ENCODE results near the gene RDH14.

The RDH14 gene

DNA sequence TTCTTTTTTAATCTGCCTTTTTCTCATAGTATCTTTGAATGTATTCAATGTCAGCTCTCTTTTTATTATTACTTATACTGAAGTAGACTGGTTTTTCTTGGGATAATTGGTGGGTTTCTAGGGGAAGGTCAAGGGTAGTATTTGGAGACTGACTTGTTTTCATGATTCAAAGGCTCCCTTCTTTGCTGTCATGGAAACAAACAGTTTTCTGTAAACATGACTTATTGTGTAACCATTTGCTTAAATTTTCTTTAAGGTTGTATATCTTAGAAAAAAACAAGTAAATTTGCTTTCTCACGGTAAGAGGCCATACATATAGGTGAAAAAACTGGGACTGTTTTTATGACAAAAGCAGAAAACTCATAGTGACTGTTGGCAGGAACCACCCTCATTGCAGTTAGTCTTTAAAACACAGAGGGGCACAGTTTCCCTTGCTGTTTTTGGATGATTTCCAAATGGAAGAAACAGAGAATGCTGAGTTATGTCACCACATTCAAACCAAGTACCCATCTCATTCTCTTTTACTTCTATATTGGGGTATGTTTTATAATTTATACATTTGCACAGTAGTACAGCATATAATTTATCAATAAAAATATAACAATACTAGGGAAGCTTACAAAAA is 5.8 kb upstream of the RDH14 start:
- DNase-seq (ENCODE audit: low read depth in 2 of 2): no peak

DNA sequence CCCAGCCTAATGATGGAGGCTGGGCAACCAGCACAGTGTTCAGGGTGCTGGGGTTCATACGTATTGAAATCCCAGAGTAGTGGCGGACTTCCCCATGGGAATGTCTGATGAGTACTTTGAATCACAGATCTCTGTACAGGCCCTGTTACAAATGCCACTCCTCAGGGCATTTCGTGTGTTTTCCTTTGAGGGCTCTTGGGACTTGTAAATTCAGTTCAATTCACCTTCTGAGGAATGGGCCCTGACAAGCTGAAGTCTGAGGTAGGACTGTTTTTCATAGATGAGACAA is 288 bp upstream of the RDH14 start:
- DNase-seq (ENCODE audit: low read depth in 2 of 2): no peak

DNA sequence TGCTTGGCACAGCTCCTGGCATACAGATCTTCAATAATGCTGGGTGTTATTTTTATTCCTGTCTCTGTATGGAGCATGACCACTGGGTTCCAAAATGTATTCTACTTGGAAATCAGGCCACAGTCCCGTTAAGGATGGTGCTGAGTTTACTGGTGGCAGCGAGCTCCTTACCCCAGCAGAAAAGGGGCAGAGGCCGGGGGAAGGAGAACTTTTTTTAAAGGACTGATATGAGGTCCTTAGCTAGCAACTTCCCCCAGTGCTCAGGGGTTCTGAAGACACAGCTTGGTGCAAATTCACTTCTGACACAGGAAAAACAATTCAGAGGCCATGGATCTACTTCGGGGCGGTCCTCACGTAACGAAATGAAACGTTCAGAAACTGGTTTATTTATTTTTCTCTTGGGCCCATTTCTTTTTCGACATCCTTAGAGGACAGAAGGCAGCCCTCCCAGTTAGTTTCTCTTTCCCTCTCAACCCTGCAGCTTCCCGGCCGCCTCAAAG is 872 bp downstream of the RDH14 start:
- DNase-seq (ENCODE audit: low read depth in 2 of 2): no peak

DNA sequence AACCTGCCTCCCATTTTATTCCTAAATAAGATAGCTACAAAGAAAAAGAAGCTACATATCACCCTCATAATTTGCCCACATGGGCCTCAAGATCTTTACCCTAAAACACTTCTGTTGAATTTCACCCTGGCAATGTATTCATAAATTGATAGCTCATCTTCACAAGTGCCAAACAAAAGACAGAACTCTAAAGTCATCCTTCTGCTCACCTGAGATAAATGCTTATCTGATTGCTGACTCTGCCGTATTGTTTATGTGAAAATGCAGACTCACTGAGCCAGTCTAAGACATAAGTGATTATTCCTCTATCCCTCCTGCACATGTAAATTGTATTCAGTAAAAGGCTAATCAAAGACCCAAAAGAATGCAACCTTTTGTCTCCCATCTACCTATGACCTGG is 2.0 kb downstream of the RDH14 start:
- DNase-seq (ENCODE audit: low read depth in 2 of 2): no peak

DNA sequence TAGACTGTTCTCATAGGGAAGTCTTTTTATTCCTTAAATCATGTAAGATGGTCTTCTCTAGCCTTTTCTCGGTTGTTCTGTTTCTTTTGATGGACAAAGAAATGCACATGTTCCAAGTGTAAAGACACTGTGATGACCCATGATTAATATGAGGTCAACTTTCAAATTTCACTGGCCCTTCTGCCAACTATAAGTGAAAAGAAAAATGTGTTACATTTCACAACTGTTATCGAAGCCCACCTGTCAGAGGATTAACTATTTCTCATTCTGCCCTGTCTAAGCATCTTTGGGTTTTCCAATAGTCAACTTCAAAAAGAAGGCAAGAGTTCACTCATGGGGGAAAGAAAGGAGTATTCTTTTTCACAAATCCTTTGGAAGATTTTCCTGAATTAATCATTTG is 3.3 kb downstream of the RDH14 start:
- no peak for DNase-seq (ENCODE audit: low read depth in 2 of 2)

DNA sequence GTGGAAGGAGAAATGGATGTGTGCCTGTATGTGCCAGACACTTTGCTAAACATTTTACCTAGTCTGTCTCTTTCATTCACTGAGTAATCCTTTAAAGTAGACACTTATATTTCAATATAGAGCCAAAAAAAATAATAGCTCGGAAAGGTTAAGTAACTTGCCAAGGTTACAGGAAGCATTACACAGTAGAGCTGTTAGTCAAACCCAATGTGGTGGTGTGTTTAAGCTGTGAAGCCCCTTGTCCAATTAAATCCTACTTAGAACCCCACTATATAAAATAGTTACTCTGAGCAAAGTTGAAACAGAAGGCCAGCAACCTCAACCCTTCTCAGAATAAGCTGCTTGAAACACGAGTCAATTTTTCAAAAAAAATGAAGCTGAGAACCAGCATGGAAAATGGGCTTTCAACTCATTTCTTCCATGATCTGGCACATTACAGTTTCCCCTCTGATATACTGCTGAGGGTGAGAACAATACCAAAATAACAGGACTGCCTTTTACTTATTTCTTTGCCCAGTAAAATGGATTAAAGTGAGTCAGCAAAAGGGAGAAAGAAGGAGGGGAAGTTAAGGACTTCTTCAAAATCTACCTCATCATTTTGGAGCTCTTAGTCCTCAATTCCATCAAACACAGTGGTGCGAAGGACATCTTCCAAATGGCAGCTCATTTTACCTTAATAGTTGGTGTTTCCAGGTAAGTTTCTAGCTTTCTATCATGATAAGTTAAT is 7.9 kb downstream of the RDH14 start:
- DNase-seq (ENCODE audit: low read depth in 2 of 2): no peak

DNA sequence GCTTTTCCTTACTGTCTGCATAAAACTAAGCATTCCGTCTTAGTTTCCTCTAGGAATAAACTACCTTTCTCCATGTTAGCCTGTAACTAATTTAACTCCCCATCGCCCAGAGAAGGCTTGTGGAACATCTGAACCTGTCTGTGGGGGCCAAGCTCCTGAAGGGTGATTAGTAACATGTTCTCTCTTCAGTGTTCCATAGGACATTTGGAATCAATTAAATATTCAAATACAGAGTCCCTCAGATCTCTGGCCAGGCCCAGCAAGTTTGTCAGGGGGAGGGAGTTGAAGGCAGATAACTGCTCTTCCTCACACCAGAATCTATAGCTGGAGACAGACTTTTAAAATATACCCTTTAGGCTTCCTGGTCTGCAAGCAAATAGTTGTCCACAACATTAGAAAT is 8.8 kb downstream of the RDH14 start:
- DNase-seq (ENCODE audit: low read depth in 2 of 2): no peak

DNA sequence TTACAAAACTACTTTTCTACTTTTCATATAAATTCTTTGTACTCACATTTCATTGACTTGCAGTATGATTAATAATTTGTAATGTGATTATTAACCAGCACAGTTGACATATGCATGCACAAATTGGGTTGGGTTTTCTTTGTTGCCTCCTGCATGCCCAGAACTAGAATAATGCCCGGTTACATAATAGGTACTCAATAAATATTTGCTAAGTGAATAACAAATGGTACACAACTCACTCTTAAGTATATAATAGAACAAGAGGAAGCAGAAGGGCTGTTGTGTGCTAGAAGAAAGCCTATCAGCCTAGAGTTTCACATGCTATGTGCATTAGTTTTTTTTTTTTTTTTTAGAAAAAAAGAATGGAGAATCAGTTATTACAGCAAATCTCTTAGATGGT is 9.3 kb downstream of the RDH14 start:
- no peak for DNase-seq (ENCODE audit: low read depth in 2 of 2)

DNA sequence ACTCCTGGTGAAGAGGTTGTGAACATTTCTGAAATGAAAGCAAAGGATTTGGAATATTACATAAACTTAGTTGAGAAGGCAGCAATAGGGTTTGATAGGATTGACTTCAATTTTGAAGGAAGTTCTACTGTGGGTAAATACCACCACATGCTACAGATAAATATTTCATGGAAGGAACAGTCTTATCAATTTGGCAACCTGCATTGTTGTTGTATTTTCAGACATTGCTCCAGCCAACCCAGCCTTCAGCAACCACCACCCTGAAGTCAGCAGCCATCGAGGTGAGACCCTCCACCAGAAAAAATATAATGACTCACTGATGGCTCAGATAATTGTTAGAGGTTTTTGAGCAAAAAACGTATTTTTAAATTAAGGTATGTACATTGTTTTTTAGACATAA is 10.0 kb downstream of the RDH14 start:
- DNase-seq (ENCODE audit: low read depth in 2 of 2): no peak

DNA sequence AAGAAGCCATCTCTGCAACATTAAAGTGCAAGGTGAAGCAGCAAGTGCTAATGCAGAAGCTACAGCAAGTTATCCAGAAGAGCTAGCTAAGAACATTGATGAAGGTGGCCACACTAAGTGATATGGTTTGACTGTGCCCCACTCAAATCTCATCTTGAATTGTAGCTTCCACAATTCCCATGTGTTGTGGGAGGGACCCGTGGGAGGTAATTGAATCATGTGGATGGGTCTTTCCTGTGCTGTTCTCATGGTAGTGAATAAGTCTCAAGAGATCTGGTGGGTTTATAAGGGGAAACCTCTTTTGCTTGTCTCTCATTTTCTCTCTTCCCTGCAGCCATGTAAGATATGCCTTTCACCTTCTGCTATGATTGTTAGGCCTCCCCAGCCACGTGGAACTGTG is 11.4 kb downstream of the RDH14 start:
- DNase-seq (ENCODE audit: low read depth in 2 of 2): no peak

DNA sequence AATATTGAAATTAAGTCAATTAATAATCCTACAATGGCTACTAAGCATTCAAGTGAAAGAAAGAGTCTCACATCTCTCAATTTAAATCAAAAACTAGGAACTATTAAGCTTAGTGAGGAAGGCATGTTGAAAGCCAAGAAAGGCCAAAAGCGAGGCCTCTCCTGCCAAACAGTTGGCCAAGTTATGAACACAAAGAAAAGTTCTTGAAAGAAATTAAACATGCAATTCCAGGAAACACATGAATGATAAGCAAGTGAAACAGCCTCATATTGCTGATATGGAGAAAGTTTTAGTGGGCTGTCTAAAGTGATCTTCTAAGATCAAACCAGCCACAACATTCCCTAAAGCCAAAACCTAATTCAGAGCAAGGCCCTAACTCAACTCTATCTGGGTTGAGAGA is 11.8 kb downstream of the RDH14 start:
- DNase-seq (ENCODE audit: low read depth in 2 of 2): no peak

DNA sequence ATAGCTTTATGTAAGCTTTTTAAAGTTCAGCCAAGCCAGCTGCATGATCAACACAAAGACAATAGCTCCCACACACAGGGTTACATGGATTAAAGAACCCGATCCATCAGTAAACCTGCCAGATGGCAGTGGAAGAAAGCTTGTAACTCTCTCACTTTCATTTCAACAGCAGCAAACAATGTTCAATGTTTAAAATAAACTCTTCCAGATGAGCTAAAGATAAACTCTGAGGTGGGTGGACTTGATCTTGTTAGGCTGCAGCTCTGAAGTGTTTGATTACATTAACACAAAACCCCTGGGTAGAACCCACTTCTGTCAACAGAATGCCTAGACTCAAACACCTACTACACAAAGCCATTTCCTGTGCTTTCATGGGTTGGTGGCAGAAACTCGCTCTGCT is 13.9 kb downstream of the RDH14 start:
- no peak for DNase-seq (ENCODE audit: low read depth in 2 of 2)

DNA sequence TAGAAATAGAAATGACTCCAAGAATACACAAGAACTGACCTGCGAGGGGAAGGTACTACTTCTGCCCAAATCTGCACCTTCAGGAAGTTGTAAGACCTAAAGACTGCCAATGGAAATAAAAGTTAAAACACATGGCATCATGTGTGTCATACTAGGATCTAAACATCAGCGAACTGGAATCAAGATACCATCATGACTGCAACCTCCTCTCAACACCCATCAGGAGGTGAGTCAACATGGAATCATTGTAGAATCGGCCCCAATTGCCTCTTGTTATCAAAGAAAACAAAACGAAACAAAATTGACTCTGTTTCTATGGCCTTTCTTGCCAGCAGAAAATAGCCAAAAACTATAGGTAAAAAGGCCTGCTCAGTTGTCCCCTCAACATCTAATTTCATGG is 15.1 kb downstream of the RDH14 start:
- DNase-seq (ENCODE audit: low read depth in 2 of 2): no peak

DNA sequence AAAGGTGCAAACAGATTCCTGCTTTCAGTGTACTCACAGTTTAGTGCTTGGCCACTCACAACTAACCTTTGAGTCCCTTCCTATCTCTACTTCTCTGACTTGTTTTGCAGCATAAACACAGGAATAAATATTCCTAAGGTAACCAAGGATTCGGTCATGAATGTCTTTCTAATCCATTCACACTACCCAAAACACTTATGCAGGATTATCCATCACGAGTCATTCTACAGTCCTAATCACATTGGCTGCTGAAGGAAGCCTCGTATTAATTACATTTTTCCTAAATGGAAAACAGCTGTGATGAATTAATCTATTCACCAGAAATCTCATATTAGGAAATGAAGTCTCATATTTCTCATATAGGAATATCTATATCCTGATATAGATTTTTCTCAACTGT is 16.3 kb downstream of the RDH14 start:
- no peak for DNase-seq (ENCODE audit: low read depth in 2 of 2)

DNA sequence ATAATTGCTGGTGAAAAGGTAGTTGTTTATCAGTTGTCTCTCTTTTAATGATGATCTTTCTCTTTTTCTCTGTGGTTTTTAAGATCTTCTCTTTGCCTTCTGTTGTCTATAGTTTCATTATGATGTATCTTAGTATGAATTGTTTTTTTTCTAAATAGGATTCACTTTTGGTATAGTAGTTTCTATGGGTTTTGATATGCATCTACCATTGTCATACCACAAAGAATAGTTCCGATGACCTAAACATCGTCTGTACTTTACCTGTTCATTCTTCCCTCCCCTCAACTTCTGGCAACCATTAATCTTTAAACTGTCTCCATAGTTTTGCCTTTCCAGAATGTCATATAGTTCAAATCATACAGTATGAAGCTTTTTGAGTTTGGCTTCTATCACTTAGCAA is 19.6 kb downstream of the RDH14 start:
- DNase-seq (ENCODE audit: low read depth in 2 of 2): no peak

DNA sequence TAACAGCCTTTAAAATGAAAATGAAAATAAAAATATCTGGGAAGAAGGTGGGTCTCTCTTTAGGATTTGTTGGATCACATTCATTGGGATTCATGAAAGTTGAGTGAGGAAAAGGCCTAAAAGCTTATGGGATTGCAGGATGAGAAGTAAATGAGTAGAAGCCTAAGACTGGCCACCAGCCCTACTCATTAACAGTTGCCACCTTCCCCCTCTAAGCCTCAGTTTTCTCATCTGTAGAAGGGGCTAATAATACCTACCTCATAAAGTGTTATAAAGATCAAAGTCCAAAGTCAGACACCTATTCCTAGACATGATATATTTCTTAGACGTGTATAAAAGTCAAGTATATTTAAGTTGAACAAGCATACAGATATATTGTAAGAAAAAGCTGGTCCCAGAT is 23.8 kb downstream of the RDH14 start:
- DNase-seq (ENCODE audit: low read depth in 2 of 2): no peak

DNA sequence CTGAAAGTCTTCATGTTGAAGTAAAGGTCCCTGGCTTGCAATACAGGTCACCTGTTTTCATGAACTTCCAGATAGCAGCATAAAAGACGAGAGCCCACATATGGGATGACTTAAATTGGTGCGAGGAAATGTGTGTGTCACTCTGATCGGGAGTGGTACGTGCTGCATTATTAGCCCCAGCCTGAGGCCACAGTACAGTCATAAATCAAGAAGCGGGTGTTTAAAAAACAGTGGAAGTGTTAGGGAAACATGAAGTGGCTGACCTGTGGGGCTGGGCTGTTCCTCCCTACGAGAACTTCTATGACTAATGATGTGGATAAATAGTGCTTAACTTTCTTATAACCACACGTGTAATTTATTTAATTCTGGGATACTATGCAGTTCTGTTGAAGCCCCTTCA is 24.4 kb downstream of the RDH14 start:
- no peak for DNase-seq (ENCODE audit: low read depth in 2 of 2)

DNA sequence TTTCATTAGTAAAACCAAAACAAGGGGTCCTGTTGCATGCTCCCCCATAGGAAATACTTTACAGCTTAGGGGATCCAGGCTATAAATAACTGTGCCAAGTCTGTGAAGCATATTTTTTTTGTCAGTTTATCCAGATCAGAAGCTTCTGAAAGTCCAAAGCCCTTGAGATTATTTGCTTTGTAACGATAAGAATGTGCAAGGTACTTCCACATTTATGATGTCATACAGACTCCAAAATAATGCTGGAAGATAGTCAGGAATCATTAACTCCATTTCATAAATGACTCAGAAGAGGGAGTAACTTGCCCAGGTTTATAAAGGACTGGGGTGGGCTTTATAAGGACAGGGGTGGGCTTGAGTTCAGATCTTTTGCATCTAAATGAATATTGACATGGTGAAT is 29.3 kb downstream of the RDH14 start:
- DNase-seq (ENCODE audit: low read depth in 2 of 2): no peak

DNA sequence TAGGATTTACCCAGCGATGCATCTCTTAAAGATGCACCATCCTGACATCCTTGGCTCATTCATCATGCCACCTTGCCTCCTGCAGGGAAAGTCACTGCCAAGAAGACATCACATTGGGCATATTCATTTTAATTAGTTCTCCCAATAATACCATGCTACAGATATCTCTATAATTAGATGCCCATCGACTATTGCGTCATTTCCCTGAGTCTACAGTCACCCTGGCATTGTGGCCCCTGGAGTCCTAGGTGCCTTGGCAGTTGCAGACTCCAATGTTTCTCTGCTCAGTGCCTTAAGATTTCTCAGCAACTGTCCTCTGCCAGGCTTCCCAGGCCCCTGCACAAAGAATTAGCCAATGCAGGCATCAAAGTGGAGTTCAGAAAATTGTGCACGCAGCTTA is 32.6 kb downstream of the RDH14 start:
- DNase-seq (ENCODE audit: low read depth in 2 of 2): no peak

DNA sequence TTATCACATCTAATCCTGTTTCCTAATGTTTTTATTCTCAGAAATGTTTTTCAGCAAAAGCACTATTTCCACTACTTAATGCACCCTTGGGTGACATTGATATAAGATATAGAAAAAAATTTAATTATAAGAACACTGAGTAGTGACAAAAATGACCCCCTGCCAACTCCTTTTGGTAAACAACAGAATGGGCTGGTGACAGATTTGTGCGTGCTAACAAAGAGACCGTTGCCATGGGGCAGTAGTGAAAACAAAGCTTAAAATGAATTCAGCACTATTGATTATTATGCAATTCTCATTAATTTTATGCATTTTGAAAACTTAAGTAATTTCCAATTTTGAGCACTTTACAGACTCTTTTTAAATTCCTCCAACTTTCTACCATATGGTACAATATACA is 33.1 kb downstream of the RDH14 start:
- no peak for DNase-seq (ENCODE audit: low read depth in 2 of 2)

DNA sequence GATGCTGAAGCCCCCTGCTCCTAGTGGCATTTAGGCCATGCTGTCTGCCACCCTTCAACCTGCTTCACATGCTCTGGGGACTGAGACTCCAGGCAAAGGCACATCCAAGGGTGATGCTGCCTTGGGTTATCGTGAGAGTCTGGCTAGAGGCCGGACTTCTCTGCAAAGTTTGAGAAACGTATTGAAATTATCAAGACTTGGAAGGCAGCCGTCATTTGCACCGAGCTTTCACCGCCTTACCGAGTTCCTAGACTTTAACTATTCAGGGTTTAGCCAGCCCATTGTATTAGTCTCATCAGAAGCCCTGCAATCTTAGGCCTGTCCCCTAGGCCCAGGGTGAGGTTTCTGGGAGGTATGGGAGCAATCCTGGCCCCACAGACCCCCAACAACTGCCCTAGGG is 34.0 kb downstream of the RDH14 start:
- DNase-seq (ENCODE audit: low read depth in 2 of 2): no peak

DNA sequence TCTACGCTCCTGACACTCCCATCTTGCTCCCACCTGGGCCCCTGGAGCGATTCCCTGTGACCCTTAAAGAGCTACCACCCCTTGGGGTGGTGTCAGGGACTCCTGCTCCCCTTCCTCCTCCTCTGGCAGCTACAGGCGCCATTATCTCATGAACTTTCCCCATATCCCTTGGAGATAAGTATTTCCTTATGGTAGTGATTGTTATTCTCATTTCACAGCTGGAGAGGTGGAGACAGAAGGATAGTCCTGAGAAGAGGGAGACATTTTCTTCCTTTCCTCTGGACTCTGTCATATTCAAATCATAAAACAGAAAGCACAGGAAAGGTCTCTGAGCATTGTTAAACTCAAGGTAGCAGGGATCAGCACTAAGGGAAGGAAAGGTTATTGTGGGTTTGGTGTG is 34.6 kb downstream of the RDH14 start:
- DNase-seq (ENCODE audit: low read depth in 2 of 2): no peak

DNA sequence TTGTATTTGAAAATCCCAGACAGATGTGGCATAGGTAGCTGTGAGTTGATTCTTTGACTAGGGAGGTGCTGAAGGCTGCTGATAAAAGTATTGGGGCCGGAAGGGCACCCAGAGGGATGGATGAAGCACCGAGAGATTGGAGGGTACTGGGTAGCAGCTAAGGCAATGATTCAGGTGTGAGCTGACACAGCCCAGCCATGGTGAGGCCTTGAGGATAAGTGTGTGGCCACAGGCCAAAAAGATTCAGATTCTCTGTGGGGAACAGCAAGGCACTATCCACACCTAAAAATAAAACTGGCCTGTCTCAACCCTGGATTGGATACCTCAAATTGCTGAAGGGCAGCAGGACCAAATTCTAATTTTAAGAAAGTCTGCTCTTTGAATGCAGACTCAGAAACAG is 35.2 kb downstream of the RDH14 start:
- DNase-seq (ENCODE audit: low read depth in 2 of 2): no peak

DNA sequence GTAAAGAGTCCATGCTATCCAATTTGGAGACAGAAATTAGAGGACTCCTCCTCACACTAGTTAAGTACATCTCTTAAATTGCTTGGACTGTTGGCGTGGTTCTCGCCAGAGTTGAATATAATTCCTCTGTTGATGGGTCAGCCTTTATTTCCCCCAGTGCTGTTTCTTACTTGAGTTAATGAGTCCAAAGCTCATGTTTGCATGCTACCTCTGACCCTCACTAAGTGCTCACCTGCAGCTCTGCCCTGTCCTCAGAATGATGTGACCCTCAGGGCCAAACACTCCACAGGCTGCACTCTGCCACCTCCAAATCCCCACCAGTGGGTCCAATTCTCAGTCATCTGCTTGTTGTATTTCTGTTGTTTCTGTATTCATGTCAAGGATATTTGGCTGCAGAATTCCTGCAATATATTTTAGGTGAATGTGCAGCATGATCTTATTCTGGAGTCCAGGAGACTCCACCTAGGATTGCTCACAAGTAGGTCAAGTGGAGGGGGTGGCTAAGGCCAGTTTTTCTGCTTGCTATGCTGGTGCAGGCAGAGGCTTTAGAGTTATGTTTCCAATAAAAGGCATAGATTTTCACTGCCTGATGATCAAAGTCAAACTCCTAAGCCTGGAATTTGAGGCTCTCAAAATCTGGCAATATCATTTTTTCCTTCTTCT is 37.8 kb downstream of the RDH14 start:
- DNase-seq (ENCODE audit: low read depth in 2 of 2): no peak

Data from stimulated activated CD4-positive, alpha-beta T cell treated with anti-CD3 and anti-CD28 coated beads, Interleukin-4, amount 100 ng/mL, for 48 hours (primary cell).